Mesothelial cell of epicardium (in vitro differentiated cells): ENCODE data around the gene MAP3K1. TPM values are rescaled to one million over a fixed set of nuclear protein-coding genes. Genes with fewer than 3 reads are reported as not detected.

Experiments used
- DNase-seq, 2 experiments: peaks; one replicate each; pipeline ENCODE4 v3.0.0; 2021; ENCODE audit warnings: low spot score in 2 of 2; ENCODE audit not compliant: unreplicated experiment in 2 of 2
- H3K27ac Mint-ChIP-seq: 2 replicates; pipeline ENCODE4 v1.8.0; 2021; ENCODE audit warnings: mixed read lengths
- H3K27me3 Mint-ChIP-seq: 2 replicates; pipeline ENCODE4 v1.8.0; 2021; ENCODE audit warnings: low read depth, mixed read lengths
- H3K36me3 Mint-ChIP-seq: 2 replicates; pipeline ENCODE4 v1.8.0; 2021; ENCODE audit warnings: mixed read lengths
- H3K4me1 Mint-ChIP-seq: 2 replicates; pipeline ENCODE4 v1.8.0; 2021; ENCODE audit warnings: mixed read lengths
- H3K4me3 Mint-ChIP-seq: 2 replicates; pipeline ENCODE4 v1.8.0; 2021; ENCODE audit warnings: mild to moderate bottlenecking, moderate library complexity, mixed read lengths
- H3K9me3 Mint-ChIP-seq: 2 replicates; pipeline ENCODE4 v1.8.0; 2021; ENCODE audit warnings: mixed read lengths
- total RNA-seq: library from RNA; stranded (reverse); gene quantifications from 3 replicates; pipeline ENCODE4 v1.2.1, GENCODE V29; 2021
- TF ChIP-seq, protein P1 (sequence below): fragments of 200-600 bp; sonication (generic); IDR thresholded peaks from one replicate; pipeline ENCODE4 v1.5.0; 2021; ENCODE audit warnings: antibody characterized with exemption; ENCODE audit not compliant: unreplicated experiment

Gene MAP3K1
- total RNA-seq, 1 donor from 2014 or later, result 54.8 TPM

DNA sequence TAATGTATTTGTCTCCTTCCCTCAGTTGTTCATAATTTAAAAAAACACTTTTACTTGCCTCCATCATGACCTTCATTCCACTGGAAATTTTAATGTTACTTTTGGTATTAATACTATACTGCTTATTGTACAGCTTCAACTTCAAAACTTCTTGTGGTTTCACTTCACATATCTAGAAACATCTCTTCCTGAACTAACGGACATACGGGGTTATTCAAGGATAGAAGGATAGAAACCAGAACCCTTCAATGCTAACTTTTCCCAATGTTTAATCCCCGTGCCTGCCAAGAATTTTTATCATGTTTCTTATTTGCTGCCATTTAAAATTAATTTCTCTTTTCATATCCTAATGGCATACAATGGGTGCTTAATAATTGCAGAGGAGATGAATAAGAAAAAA, 57.7 kb downstream of the MAP3K1 start:
- no peak overlapping the region for H3K27ac Mint-ChIP-seq
- H3K9me3 Mint-ChIP-seq, result no peaks in the 10 kb centered on the region
- no peaks in the 10 kb centered on the region for H3K27me3 Mint-ChIP-seq
- peaks cover 50% of the 10 kb centered on the region for H3K36me3 Mint-ChIP-seq
- TF ChIP-seq, protein P1, sequence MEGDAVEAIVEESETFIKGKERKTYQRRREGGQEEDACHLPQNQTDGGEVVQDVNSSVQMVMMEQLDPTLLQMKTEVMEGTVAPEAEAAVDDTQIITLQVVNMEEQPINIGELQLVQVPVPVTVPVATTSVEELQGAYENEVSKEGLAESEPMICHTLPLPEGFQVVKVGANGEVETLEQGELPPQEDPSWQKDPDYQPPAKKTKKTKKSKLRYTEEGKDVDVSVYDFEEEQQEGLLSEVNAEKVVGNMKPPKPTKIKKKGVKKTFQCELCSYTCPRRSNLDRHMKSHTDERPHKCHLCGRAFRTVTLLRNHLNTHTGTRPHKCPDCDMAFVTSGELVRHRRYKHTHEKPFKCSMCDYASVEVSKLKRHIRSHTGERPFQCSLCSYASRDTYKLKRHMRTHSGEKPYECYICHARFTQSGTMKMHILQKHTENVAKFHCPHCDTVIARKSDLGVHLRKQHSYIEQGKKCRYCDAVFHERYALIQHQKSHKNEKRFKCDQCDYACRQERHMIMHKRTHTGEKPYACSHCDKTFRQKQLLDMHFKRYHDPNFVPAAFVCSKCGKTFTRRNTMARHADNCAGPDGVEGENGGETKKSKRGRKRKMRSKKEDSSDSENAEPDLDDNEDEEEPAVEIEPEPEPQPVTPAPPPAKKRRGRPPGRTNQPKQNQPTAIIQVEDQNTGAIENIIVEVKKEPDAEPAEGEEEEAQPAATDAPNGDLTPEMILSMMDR, result no peak
- no peaks in the 10 kb centered on the region for H3K4me1 Mint-ChIP-seq
- H3K4me3 Mint-ChIP-seq, result no peak overlapping the region
- no peak for DNase-seq

- Mint-ChIP-seq H3K27ac (no peak overlapping the region), H3K36me3 (peaks cover 48% of the 10 kb centered on the region), H3K4me3 (no peak overlapping the region), H3K9me3 (no peaks in the 10 kb centered on the region), H3K27me3 (no peaks in the 10 kb centered on the region), H3K4me1 (no peaks in the 10 kb centered on the region)
- TF ChIP-seq, protein P1, result no peak
- no peak for DNase-seq
Observed at GRCh38 chr5:56876327-56876726, 61.0 kb downstream of the MAP3K1 start.

GRCh38 chr5:56881571-56881970, 66.2 kb downstream of the MAP3K1 start:
- Mint-ChIP-seq H3K27me3 (no peaks in the 10 kb centered on the region), H3K4me1 (no peaks in the 10 kb centered on the region), H3K27ac (no peak overlapping the region), H3K4me3 (no peak overlapping the region), H3K36me3 (peaks cover 55% of the 10 kb centered on the region), H3K9me3 (no peaks in the 10 kb centered on the region)
- DNase-seq, result no peak
- TF ChIP-seq, protein P1, result no peak

- no peak overlapping the region for H3K27ac Mint-ChIP-seq
- DNase-seq, result no peak
- H3K27me3 Mint-ChIP-seq, result no peaks in the 10 kb centered on the region
- peaks cover 4% of the 10 kb centered on the region for H3K9me3 Mint-ChIP-seq
- no peak overlapping the region for H3K4me3 Mint-ChIP-seq
- H3K4me1 Mint-ChIP-seq, result no peaks in the 10 kb centered on the region
- TF ChIP-seq, protein P1, result no peak
- H3K36me3 Mint-ChIP-seq, result peaks cover 55% of the 10 kb centered on the region
Observed at GRCh38 chr5:56893251-56893951, 78.1 kb downstream of the MAP3K1 start.

GRCh38 chr5:56896763-56897162, 81.4 kb downstream of the MAP3K1 start:
- no peak for DNase-seq
- Mint-ChIP-seq H3K27ac (no peak overlapping the region), H3K9me3 (no peaks in the 10 kb centered on the region), H3K36me3 (peaks cover 29% of the 10 kb centered on the region), H3K4me3 (no peak overlapping the region), H3K27me3 (no peaks in the 10 kb centered on the region), H3K4me1 (no peaks in the 10 kb centered on the region)
- TF ChIP-seq, protein P1, result no peak

- no peaks in the 10 kb centered on the region for H3K9me3 Mint-ChIP-seq
- no peaks in the 10 kb centered on the region for H3K4me1 Mint-ChIP-seq
- TF ChIP-seq, protein P1, result no peak
- peaks cover 20% of the 10 kb centered on the region for H3K36me3 Mint-ChIP-seq
- H3K4me3 Mint-ChIP-seq, result no peak overlapping the region
- no peak overlapping the region for H3K27ac Mint-ChIP-seq
- no peaks in the 10 kb centered on the region for H3K27me3 Mint-ChIP-seq
- DNase-seq, result no peak
Observed at GRCh38 chr5:56898213-56898612, 82.9 kb downstream of the MAP3K1 start.
